Calu3 (cell line): Measurements from ENCODE around the gene PYGO2. TPM values are rescaled to one million over a fixed set of nuclear protein-coding genes. Genes with fewer than 3 reads are reported as not detected.
"Not testable (repeated sequence)": the region's sequence is repeated elsewhere in the genome, so short reads cannot be mapped to it uniquely, and the experiment has no call there.

Experiments used
- BruUV-seq: library from RNA; stranded (reverse); fragments of 400-500 nt; replicated peaks from 2 replicates; lab custom pipeline; 2021; lab: Mats Ljungman, UMichigan
- CTCF ChIA-PET: fragments of 300-600 bp; sonication (Branson Sonifier 250); formaldehyde crosslinking; loops from one replicate; lab custom pipeline; 2022; ENCODE audit warnings: antibody characterized with exemption; lab: Charles Lee
- DNase-seq: peaks from one replicate; pipeline ENCODE4 v3.0.0; 2022
- H3K27ac Mint-ChIP-seq: one replicate; pipeline ENCODE4 v1.8.0; 2022; ENCODE audit warnings: mixed read lengths; ENCODE audit not compliant: unreplicated experiment
- H3K27me3 Mint-ChIP-seq: one replicate; pipeline ENCODE4 v1.8.0; 2022; ENCODE audit warnings: mixed read lengths; ENCODE audit not compliant: unreplicated experiment
- H3K36me3 Mint-ChIP-seq: one replicate; pipeline ENCODE4 v1.8.0; 2022; ENCODE audit warnings: mild to moderate bottlenecking, moderate library complexity, mixed read lengths; ENCODE audit not compliant: insufficient read depth, unreplicated experiment
- H3K4me1 Mint-ChIP-seq: one replicate; pipeline ENCODE4 v1.8.0; 2022; ENCODE audit warnings: mild to moderate bottlenecking, low read depth, mixed read lengths; ENCODE audit not compliant: unreplicated experiment
- H3K4me3 Mint-ChIP-seq: one replicate; pipeline ENCODE4 v1.8.0; 2022; ENCODE audit warnings: mild to moderate bottlenecking, low read depth, moderate library complexity, mixed read lengths; ENCODE audit not compliant: unreplicated experiment
- H3K9me3 Mint-ChIP-seq: one replicate; pipeline ENCODE4 v1.8.0; 2022; ENCODE audit warnings: low read depth, mixed read lengths; ENCODE audit not compliant: unreplicated experiment
- CTCF ChIP-seq: fragments of 200-600 bp; IDR thresholded peaks from one replicate; pipeline ENCODE4 v1.8.0; 2022; ENCODE audit warnings: antibody characterized with exemption; ENCODE audit not compliant: unreplicated experiment
- intact Hi-C: fragments of 100-400 bp; cut with micrococcal nuclease; formaldehyde crosslinking; loops from one replicate; pipeline ENCODE4 v1.10.0; 2022; ENCODE audit not compliant: unreplicated experiment
- total RNA-seq: library from RNA; stranded (reverse); gene quantifications from 2 replicates; pipeline ENCODE4 v1.2.3, GENCODE V29; 2022

Gene PYGO2
- total RNA-seq, 1 experiment from 2014 or later = 45.6 TPM

DNA sequence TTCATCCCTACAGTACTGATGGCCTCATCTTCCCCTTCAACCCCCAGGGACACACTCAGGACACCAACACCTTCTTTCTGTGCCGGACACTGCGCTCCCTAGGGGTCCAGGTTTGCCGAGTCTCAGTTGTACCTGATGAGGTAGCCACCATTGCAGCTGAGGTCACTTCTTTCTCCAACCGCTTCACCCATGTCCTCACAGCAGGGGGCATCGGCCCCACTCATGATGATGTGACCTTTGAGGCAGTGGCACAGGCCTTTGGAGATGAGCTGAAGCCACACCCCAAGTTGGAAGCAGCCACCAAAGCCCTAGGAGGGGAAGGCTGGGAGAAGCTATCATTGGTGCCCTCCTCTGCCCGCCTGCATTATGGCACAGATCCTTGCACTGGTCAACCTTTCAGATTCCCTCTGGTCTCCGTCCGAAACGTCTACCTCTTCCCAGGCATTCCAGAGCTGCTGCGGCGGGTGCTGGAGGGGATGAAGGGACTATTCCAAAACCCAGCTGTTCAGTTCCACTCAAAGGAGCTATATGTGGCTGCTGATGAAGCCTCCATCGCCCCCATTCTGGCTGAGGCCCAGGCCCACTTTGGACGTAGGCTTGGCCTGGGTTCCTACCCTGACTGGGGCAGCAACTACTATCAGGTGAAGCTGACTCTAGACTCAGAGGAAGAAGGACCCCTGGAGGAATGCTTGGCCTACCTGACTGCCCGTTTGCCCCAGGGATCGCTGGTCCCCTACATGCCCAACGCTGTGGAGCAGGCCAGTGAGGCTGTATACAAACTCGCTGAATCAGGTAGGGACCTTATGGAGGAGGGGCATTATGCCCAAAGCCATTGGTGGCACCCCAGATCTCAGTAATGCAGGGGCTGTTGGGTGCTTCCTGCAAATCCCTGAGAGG, 26.7 kb upstream of the PYGO2 start:
- H3K36me3 Mint-ChIP-seq = peaks cover 30% of the 10 kb centered on the region
- intact Hi-C loops = no loop called here

DNA sequence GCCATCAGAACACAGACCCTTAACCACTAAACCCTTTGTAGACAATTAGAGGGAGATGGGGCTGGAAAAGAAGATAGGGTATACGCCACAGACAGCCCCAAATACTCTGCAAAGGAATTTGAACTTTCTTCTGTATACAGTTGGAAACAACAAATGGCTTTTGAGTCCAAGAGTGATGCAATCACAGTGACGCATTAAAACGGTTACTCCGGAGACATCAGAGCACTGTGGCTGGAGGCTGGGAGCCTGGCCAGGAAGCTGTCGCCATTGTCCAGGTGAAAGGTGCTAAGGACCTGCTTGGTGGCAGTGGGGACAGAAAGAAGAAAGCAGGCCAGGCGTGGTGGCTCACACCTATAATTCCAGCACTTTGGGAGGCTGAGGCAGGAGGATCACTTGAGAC, 25.7 kb upstream of the PYGO2 start:
- CTCF ChIA-PET = interaction anchor here (0.9 kb wide), 1 partner anchor 31 kb away, joined by 3 read pairs; the partner anchor contains the start of gene PBXIP1
- DNase-seq = no peak
- H3K27me3 Mint-ChIP-seq = no peaks in the 10 kb centered on the region
- H3K4me3 Mint-ChIP-seq = no peak overlapping the region
- no peak for TF ChIP-seq CTCF
- intact Hi-C loops = no loop called here
- H3K36me3 Mint-ChIP-seq = peaks cover 21% of the 10 kb centered on the region
- no peaks in the 10 kb centered on the region for H3K9me3 Mint-ChIP-seq
- no TSS peak for BruUV-seq
- H3K4me1 Mint-ChIP-seq = peaks cover 7% of the 10 kb centered on the region
- H3K27ac Mint-ChIP-seq = no peak overlapping the region

More for the DNA sequence above, 26.7 kb upstream of the PYGO2 start:
- Mint-ChIP-seq H3K9me3 (no peaks in the 10 kb centered on the region), H3K27ac (no peak overlapping the region), H3K4me1 (peaks cover 7% of the 10 kb centered on the region), H3K27me3 (no peaks in the 10 kb centered on the region), H3K4me3 (no peak overlapping the region)
- CTCF ChIA-PET = interaction anchor here (0.9 to 1.2 kb wide), 3 partner anchors 12 to 32 kb away, joined by 3 to 4 read pairs (median 4); partner anchors contain the start of gene PBXIP1
- no TSS peak for BruUV-seq
- peak; percentile 18 for TF ChIP-seq CTCF
- DNase-seq = no peak

DNA sequence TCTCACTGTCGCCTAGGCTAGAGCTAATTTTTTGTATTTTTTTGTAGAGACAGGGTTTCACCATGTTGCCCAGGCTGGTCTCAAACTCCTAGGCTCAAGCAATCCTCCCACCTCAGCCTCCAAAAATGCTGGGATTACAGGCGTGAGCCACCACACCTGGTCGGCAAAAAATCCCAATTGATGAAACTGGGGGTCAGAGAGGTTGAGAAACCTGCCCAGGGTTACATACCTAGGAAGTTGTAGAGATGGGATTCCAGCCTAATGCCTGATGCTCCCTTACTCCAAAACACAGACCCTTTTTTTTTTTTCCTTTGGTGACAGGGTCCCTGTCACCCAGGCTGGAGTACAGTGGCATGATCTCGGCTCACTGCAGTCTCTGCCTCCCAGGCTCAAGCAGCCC, 25.2 kb upstream of the PYGO2 start:
- H3K27me3 Mint-ChIP-seq, H3K27ac Mint-ChIP-seq, H3K4me3 Mint-ChIP-seq, BruUV-seq, CTCF ChIA-PET, DNase-seq, H3K4me1 Mint-ChIP-seq, H3K9me3 Mint-ChIP-seq, intact Hi-C loops: not testable (repeated sequence)
- H3K36me3 Mint-ChIP-seq = peaks cover 21% of the 10 kb centered on the region

DNA sequence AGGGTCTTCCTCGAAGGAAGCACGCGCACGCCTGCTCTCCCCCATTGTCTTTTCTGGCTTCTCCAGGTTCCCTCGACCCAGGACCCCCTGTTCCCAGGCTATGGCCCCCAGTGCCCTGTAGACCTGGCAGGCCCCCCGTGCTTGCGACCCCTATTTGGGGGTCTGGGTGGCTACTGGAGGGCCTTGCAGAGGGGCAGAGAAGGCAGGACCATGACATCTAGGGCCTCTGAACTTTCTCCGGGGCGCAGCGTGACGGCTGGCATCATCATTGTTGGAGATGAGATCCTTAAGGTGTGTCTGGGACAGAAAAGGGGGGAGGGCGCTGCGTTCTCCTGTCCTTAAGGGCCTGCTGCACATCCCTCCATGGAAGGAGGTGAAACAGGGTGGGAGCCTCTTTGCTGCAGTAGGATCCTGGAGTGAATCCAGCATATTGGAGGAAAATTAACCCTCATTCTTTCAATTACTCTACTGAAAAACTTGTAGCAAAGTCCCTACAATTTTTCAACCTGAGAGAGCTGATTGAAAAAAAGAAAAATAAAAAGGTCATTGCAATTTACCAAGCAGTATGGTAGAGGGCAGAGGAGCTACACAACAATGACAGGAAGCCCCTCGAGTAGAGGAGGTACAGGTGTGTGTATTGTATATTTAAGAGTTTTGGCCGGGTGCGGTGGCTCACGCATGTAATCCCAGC, 22.3 kb upstream of the PYGO2 start:
- peaks cover 7% of the 10 kb centered on the region for H3K4me1 Mint-ChIP-seq
- H3K36me3 Mint-ChIP-seq = peaks cover 38% of the 10 kb centered on the region
- no peak for TF ChIP-seq CTCF
- no peaks in the 10 kb centered on the region for H3K9me3 Mint-ChIP-seq
- DNase-seq = no peak
- no peak overlapping the region for H3K4me3 Mint-ChIP-seq
- intact Hi-C loops = no loop called here
- H3K27ac Mint-ChIP-seq = no peak overlapping the region
- CTCF ChIA-PET = interaction anchor here (0.6 to 2.8 kb wide), 8 partner anchors 8 to 77 kb away, joined by 4 to 11 read pairs (median 6); partner anchors contain the start of genes LENEP and PBXIP1
- no peaks in the 10 kb centered on the region for H3K27me3 Mint-ChIP-seq
- BruUV-seq = no TSS peak
